ENCODE results near the gene HOXA11. TPM values are rescaled to one million over a fixed set of nuclear protein-coding genes. Genes with fewer than 3 reads are reported as not detected.
A peak's percentile ranks its signal among the peaks of the same experiment; 100 is the strongest.

The HOXA11 gene
- total and polyA plus RNA-seq, 10 of the 15 experiments (the other 5 are each of a cell fraction or from before 2014, with no cell fraction given), result not detected

DNA sequence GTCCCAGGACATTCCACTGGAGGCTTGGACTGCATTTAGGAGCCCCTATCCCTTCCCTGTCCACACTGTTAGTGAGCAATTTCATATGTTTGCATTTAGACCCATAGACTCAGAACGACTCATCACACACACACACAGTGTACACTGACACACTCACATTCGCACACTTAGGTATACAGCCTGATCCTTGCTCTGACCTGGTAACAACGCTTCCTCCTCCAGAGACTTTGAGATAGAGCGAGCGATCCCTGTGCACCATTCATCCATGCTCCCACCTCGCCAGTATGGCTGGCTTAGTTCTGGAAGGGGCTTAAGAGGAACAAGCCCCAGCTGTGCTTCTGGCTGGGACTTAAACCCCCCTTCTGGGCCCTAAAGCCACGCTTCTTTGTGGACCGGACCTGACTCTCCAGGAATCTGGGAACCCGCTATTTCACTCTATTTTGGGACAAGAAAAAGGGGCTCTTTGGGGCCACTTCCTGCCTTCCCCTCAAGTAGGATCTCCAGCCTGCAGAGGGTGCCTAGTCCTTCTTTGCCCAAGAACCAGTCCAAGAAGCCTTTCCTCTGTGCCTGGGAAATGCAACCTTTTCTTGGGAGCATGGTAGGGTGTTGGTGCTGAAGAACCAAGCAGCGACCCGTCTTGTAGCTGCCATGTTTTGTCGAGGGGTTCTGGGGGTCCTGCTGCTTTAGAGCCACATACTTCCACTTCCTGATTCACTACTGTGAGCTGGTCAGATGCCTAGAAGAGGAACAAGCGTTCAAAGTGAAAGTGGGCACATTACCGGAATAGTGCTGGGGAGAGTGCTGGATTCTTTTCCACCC, 15.9 kb upstream of the HOXA11 start:
- Histone ChIP-seq H3K36me3 (ENCODE audit: control insufficient read depth in 2 of 2, insufficient read depth in 2 of 2, low read length in 1 of 2) (no peaks in the 10 kb centered on the region), H3K4me2 (ENCODE audit: control insufficient read depth, insufficient read depth) (0 out of 2 replicates have a peak overlapping the region, but pooled peaks have one; percentile 8), H3K4me1 (ENCODE audit: control insufficient read depth, insufficient read depth, low read length) (no peaks in the 10 kb centered on the region; the same call in 1 of the 2 replicates), H3K79me2 (ENCODE audit: control insufficient read depth, insufficient read depth, low read length) (no peaks in the 10 kb centered on the region), H3K27me3 (replicated peaks in 1 of 2; ENCODE audit: control insufficient read depth in 2 of 2, insufficient read depth in 2 of 2, low read length in 1 of 2) (peaks cover 30 to 52% of the 10 kb centered on the region in 2 experiments), H3K27ac (ENCODE audit: control insufficient read depth, insufficient read depth) (no peak overlapping the region), H3K9ac (ENCODE audit: control insufficient read depth, insufficient read depth, low read length) (no peak overlapping the region), H3K9me3 (replicated peaks; ENCODE audit: control insufficient read depth, insufficient read depth, low read length) (no peaks in the 10 kb centered on the region; the same call in 2 of the 3 replicates), H3K4me3 (no peak overlapping the region), H4K20me1 (ENCODE audit: control insufficient read depth, insufficient read depth) (no peaks in the 10 kb centered on the region), H2AFZ (ENCODE audit: control insufficient read depth, low read depth, low read length) (no peak overlapping the region)
- WGBS (ENCODE audit: insufficient coverage, insufficient replicate concordance, low lambda C conversion rate, missing lambda C conversion rate), result 24% methylated on average over 14 of the region's 14 CpGs
- BruUV-seq (replicated peaks), result no TSS peak
- DNase-seq (ENCODE audit: low read depth, low spot score) (no peak), FAIRE-seq (peak; percentile 41), ATAC-seq (peak; percentile 46)
- 0 out of 2 replicates have a peak, but pooled peaks have one; percentile 87 for TF ChIP-seq EZH2 (IDR thresholded peaks at IDR 0.05; ENCODE audit: borderline replicate concordance, control insufficient read depth, low read depth, low read length)
- TF ChIP-seq ESRRA (IDR thresholded peaks at IDR 0.05; ENCODE audit: low read length), result no peak
- peak; percentile 51 for TF ChIP-seq SPI1 (IDR thresholded peaks at IDR 0.05; ENCODE audit: borderline replicate concordance, insufficient read depth, low read depth, low read length)
- SMC1A ChIA-PET (ENCODE audit: uncharacterized antibody, unreplicated experiment), result no interaction called here
- intact Hi-C loops (cut with micrococcal nuclease; ENCODE audit: unreplicated experiment), result no loop called here
- in situ Hi-C loops (cut with MboI), result loop anchor here (5.0 kb wide), 1 partner anchor 721 kb away; no protein-coding TSS in a partner anchor
- CTCF ChIA-PET, result no interaction called here
- POLR2A ChIA-PET, result no interaction called here
- RAD21 ChIA-PET (ENCODE audit: unreplicated experiment), result no interaction called here
